Caco-2 (cell line): ENCODE results near the gene ANKRD53. TPM values are rescaled to one million over a fixed set of nuclear protein-coding genes. Genes with fewer than 3 reads are reported as not detected.
A peak's percentile ranks its signal among the peaks of the same experiment; 100 is the strongest.

Source experiments
- BruUV-seq: library from RNA; stranded (reverse); fragments of 400-500 nt; replicated peaks from 2 replicates; lab custom pipeline; 2021; lab: Mats Ljungman, UMichigan
- CTCF ChIA-PET: fragments of 300-600 bp; sonication (Branson Sonifier 250); formaldehyde crosslinking; loops from one replicate; lab custom pipeline; 2022; ENCODE audit warnings: antibody characterized with exemption; lab: Charles Lee
- POLR2A ChIA-PET: fragments of 300-600 bp; sonication (Branson Sonifier 250); formaldehyde crosslinking; loops from one replicate; lab custom pipeline; 2022; ENCODE audit warnings: antibody characterized with exemption; lab: Charles Lee
- DNase-seq, 2 experiments: peaks; one replicate each; pipeline versions ENCODE4 v3.0.0 to v3.0.0-alpha.2; 2020 to 2022
- H3K27me3 ChIP-seq: replicated peaks from 2 replicates; pipeline ENCODE4 v1.6.0; 2011; ENCODE audit warnings: low read length; ENCODE audit not compliant: control insufficient read depth, insufficient read depth
- H3K36me3 ChIP-seq: 2 replicates; pipeline ENCODE4 v1.5.1; 2011; ENCODE audit warnings: low read length; ENCODE audit not compliant: control insufficient read depth, insufficient read depth
- H3K4me1 ChIP-seq: fragments of 250-450 bp; sonication (Bioruptor Pico); 2 replicates; pipeline ENCODE4 v1.5.1; 2020; ENCODE audit warnings: mild to moderate bottlenecking
- H3K4me3 ChIP-seq: 2 replicates; pipeline ENCODE4 v1.5.1; 2011; ENCODE audit warnings: low read depth, mild to moderate bottlenecking, control low read depth, low read length
- H3K9me3 ChIP-seq: fragments of 250-450 bp; sonication (Bioruptor Pico); 2 replicates; pipeline ENCODE4 v1.5.1; 2020; ENCODE audit warnings: mild to moderate bottlenecking, moderate library complexity
- H3K27ac Mint-ChIP-seq: one replicate; pipeline ENCODE4 v1.8.0; 2022; ENCODE audit warnings: mixed read lengths; ENCODE audit not compliant: unreplicated experiment
- H3K27me3 Mint-ChIP-seq: one replicate; pipeline ENCODE4 v1.8.0; 2022; ENCODE audit warnings: mixed read lengths; ENCODE audit not compliant: insufficient read depth, unreplicated experiment
- H3K36me3 Mint-ChIP-seq: one replicate; pipeline ENCODE4 v1.8.0; 2022; ENCODE audit warnings: mild to moderate bottlenecking, mixed read lengths; ENCODE audit not compliant: insufficient read depth, unreplicated experiment
- H3K4me1 Mint-ChIP-seq: one replicate; pipeline ENCODE4 v1.8.0; 2022; ENCODE audit warnings: low read depth, mixed read lengths; ENCODE audit not compliant: unreplicated experiment
- H3K4me3 Mint-ChIP-seq: one replicate; pipeline ENCODE4 v1.8.0; 2022; ENCODE audit warnings: mild to moderate bottlenecking, moderate library complexity, mixed read lengths; ENCODE audit not compliant: unreplicated experiment
- H3K9me3 Mint-ChIP-seq: one replicate; pipeline ENCODE4 v1.8.0; 2022; ENCODE audit warnings: mixed read lengths; ENCODE audit not compliant: unreplicated experiment
- CTCF ChIP-seq, 2 experiments: fragments of 200-600 bp in 1 of 2; IDR thresholded peaks; 1 replicate in 1 of 2; 2 replicates in 1 of 2; pipeline versions ENCODE4 v1.5.1 to v1.8.0; 2011 to 2022; ENCODE audit warnings: antibody characterized with exemption in 1 of 2, control low read depth in 1 of 2, inconsistent platforms in 1 of 2, low read depth in 1 of 2, low read length in 1 of 2, mild to moderate bottlenecking in 1 of 2, moderate library complexity in 1 of 2; ENCODE audit not compliant: insufficient read depth in 1 of 2, severe bottlenecking in 1 of 2, unreplicated experiment in 1 of 2
- intact Hi-C: fragments of 100-400 bp; cut with micrococcal nuclease; formaldehyde crosslinking; loops from one replicate; pipeline ENCODE4 v1.10.0; 2022; ENCODE audit not compliant: unreplicated experiment
- total RNA-seq: library from RNA; stranded (reverse); gene quantifications from 2 replicates; pipeline ENCODE4 v1.2.3, GENCODE V29; 2022

ANKRD53 gene
- total RNA-seq, 1 experiment from 2014 or later: 0.16 TPM

- H3K27me3 Mint-ChIP-seq: no peaks in the 10 kb centered on the region
- H3K36me3 Mint-ChIP-seq: no peaks in the 10 kb centered on the region
- POLR2A ChIA-PET: no interaction called here
- BruUV-seq: no TSS peak
- no peaks in the 10 kb centered on the region for H3K9me3 Mint-ChIP-seq
- Histone ChIP-seq H3K4me3 (no peak overlapping the region), H3K9me3 (no peaks in the 10 kb centered on the region), H3K27me3 (no peaks in the 10 kb centered on the region), H3K4me1 (peaks cover 28% of the 10 kb centered on the region), H3K36me3 (no peaks in the 10 kb centered on the region)
- H3K27ac Mint-ChIP-seq: no peak overlapping the region
- TF ChIP-seq CTCF (IDR thresholded peaks at IDR 0.05; ENCODE audit: insufficient read depth in 1 of 2, low read depth in 1 of 2, low read length in 1 of 2, severe bottlenecking in 1 of 2, unreplicated experiment in 1 of 2): no peak
- no peak overlapping the region for H3K4me3 Mint-ChIP-seq
- CTCF ChIA-PET: no interaction called here
- intact Hi-C loops: no loop called here
- peak in 1 of 2 experiments; percentile 13 for DNase-seq
- H3K4me1 Mint-ChIP-seq: peaks cover 12% of the 10 kb centered on the region
These were observed 25.7 kb downstream of the ANKRD53 start for GRCh38 chr2:71003966-71004755.

GRCh38 chr2:71004857-71005256 lies 26.4 kb downstream of the ANKRD53 start:
- BruUV-seq: no TSS peak
- Mint-ChIP-seq H3K4me1 (peaks cover 12% of the 10 kb centered on the region), H3K9me3 (no peaks in the 10 kb centered on the region), H3K27ac (no peak overlapping the region), H3K27me3 (no peaks in the 10 kb centered on the region), H3K36me3 (no peaks in the 10 kb centered on the region), H3K4me3 (no peak overlapping the region)
- intact Hi-C loops: no loop called here
- no peak for DNase-seq
- TF ChIP-seq CTCF (IDR thresholded peaks at IDR 0.05; ENCODE audit: insufficient read depth in 1 of 2, low read depth in 1 of 2, low read length in 1 of 2, severe bottlenecking in 1 of 2, unreplicated experiment in 1 of 2): no peak
- no peak overlapping the region for H3K4me3 ChIP-seq
- H3K4me1 ChIP-seq: peaks cover 24% of the 10 kb centered on the region
- no peaks in the 10 kb centered on the region for H3K9me3 ChIP-seq
- no peaks in the 10 kb centered on the region for H3K27me3 ChIP-seq
- POLR2A ChIA-PET: no interaction called here
- CTCF ChIA-PET: no interaction called here
- H3K36me3 ChIP-seq: no peaks in the 10 kb centered on the region

GRCh38 chr2:71005271-71006202 lies 27.1 kb downstream of the ANKRD53 start:
- H3K36me3 Mint-ChIP-seq: no peaks in the 10 kb centered on the region
- peaks cover 2% of the 10 kb centered on the region for H3K27me3 Mint-ChIP-seq
- no peak for DNase-seq
- H3K4me3 ChIP-seq: no peak overlapping the region
- H3K9me3 ChIP-seq: no peaks in the 10 kb centered on the region
- ChIA-PET CTCF (no interaction called here), POLR2A (no interaction called here)
- H3K9me3 Mint-ChIP-seq: no peaks in the 10 kb centered on the region
- intact Hi-C loops: no loop called here
- no TSS peak for BruUV-seq
- no peak overlapping the region for H3K4me3 Mint-ChIP-seq
- peaks cover 24% of the 10 kb centered on the region for H3K4me1 ChIP-seq
- no peaks in the 10 kb centered on the region for H3K36me3 ChIP-seq
- peaks cover 12% of the 10 kb centered on the region for H3K4me1 Mint-ChIP-seq
- TF ChIP-seq CTCF (IDR thresholded peaks at IDR 0.05; ENCODE audit: insufficient read depth in 1 of 2, low read depth in 1 of 2, low read length in 1 of 2, severe bottlenecking in 1 of 2, unreplicated experiment in 1 of 2): no peak
- H3K27me3 ChIP-seq: no peaks in the 10 kb centered on the region
- H3K27ac Mint-ChIP-seq: no peak overlapping the region
